Measurements from ENCODE around the gene GPX4. TPM values are rescaled to one million over a fixed set of nuclear protein-coding genes. Genes with fewer than 3 reads are reported as not detected.

Gene GPX4
- polyA plus RNA-seq, 3 donors = 459 to 508 (median 493) TPM

- H3K27me3 ChIP-seq (ENCODE audit: control insufficient read depth in 2 of 2, insufficient read depth in 2 of 2, low read length in 2 of 2) = no peaks in the 10 kb centered on the region
- H3K4me3 Mint-ChIP-seq = no peak overlapping the region
- H3K27ac ChIP-seq (ENCODE audit: low read depth in 1 of 2, low read length in 2 of 2) = no peak overlapping the region
- intact Hi-C loops (cut with micrococcal nuclease) = loop anchor here in 1 of 2 donors (10.0 kb wide), 2 partner anchors 83 to 137 kb away; partner anchors contain the start of genes ATP5F1D, CNN2, MIDN and RNU6-2
- peaks cover 23% of the 10 kb centered on the region for H3K79me2 ChIP-seq (ENCODE audit: insufficient read depth, low read length)
- H3K9me3 Mint-ChIP-seq = no peaks in the 10 kb centered on the region
- H4K20me1 ChIP-seq (ENCODE audit: insufficient read depth, low read length) = peaks cover 77% of the 10 kb centered on the region
- H2AFZ ChIP-seq (ENCODE audit: insufficient read depth, low read depth, low read length, poor library complexity, severe bottlenecking) = no peak overlapping the region
- H3K27ac Mint-ChIP-seq = no peak overlapping the region
- no peak overlapping the region for H3K4me3 ChIP-seq (replicated peaks in 1 of 3; ENCODE audit: low read depth in 2 of 3, low read length in 3 of 3)
- H3K36me3 Mint-ChIP-seq = peaks cover 14 to 45% of the 10 kb centered on the region in 2 donors
- no peaks in the 10 kb centered on the region for H3K9me3 ChIP-seq (replicated peaks in 1 of 2; ENCODE audit: control insufficient read depth in 1 of 2, insufficient read depth in 1 of 2, low read length in 2 of 2)
- no peak for TF ChIP-seq CTCF (IDR thresholded peaks at IDR 0.05)
- no peak overlapping the region for H3K9ac ChIP-seq (ENCODE audit: insufficient read depth, low read length, poor library complexity, severe bottlenecking)
- peaks cover 22% of the 10 kb centered on the region for H3K4me1 Mint-ChIP-seq
- H3K4me2 ChIP-seq (replicated peaks; ENCODE audit: extremely low read depth, low read length, poor library complexity, severe bottlenecking) = no peak overlapping the region
- H3K36me3 ChIP-seq (replicated peaks in 1 of 2; ENCODE audit: control insufficient read depth in 1 of 2, insufficient read depth in 2 of 2, low read length in 2 of 2) = peaks cover 47 to 62% of the 10 kb centered on the region in 2 donors
- H3K27me3 Mint-ChIP-seq (ENCODE audit: low read depth in 3 of 3) = no peaks in the 10 kb centered on the region
- peaks cover 32 to 41% of the 10 kb centered on the region in 2 donors for H3K4me1 ChIP-seq (ENCODE audit: control insufficient read depth in 1 of 2, insufficient read depth in 2 of 2, low read length in 2 of 2)
- no peak for DNase-seq
- 99% methylated on average over 20 of the region's 25 CpGs for WGBS (ENCODE audit: insufficient coverage)
Measured at GRCh38 chr19:1107661-1108261, 4.0 kb downstream of the GPX4 start.

GRCh38 chr19:1108291-1109031 lies 4.7 kb downstream of the GPX4 start:
- TF ChIP-seq CTCF (IDR thresholded peaks at IDR 0.05) = no peak
- Mint-ChIP-seq H3K36me3 (peaks cover 15 to 48% of the 10 kb centered on the region in 2 donors), H3K4me3 (no peak overlapping the region), H3K27me3 (ENCODE audit: low read depth in 3 of 3) (no peaks in the 10 kb centered on the region), H3K27ac (no peak overlapping the region), H3K4me1 (peaks cover 17% of the 10 kb centered on the region), H3K9me3 (no peaks in the 10 kb centered on the region)
- peaks cover 26 to 39% of the 10 kb centered on the region in 2 donors for H3K4me1 ChIP-seq (ENCODE audit: control insufficient read depth in 1 of 2, insufficient read depth in 2 of 2, low read length in 2 of 2)
- H3K4me2 ChIP-seq (replicated peaks; ENCODE audit: extremely low read depth, low read length, poor library complexity, severe bottlenecking) = no peak overlapping the region
- no peak overlapping the region for H3K4me3 ChIP-seq (replicated peaks in 1 of 3; ENCODE audit: low read depth in 2 of 3, low read length in 3 of 3)
- peaks cover 17% of the 10 kb centered on the region for H3K79me2 ChIP-seq (ENCODE audit: insufficient read depth, low read length)
- intact Hi-C loops (cut with micrococcal nuclease) = loop anchor here in 1 of 2 donors (10.0 kb wide), 2 partner anchors 84 to 136 kb away; partner anchors contain the start of genes ATP5F1D, CNN2, MIDN and RNU6-2
- no peak overlapping the region for H3K27ac ChIP-seq (ENCODE audit: low read depth in 1 of 2, low read length in 2 of 2)
- WGBS (ENCODE audit: insufficient coverage) = 95% methylated on average over 80 of the region's 89 CpGs
- no peaks in the 10 kb centered on the region for H3K9me3 ChIP-seq (replicated peaks in 1 of 2; ENCODE audit: control insufficient read depth in 1 of 2, insufficient read depth in 1 of 2, low read length in 2 of 2)
- H4K20me1 ChIP-seq (ENCODE audit: insufficient read depth, low read length) = peaks cover 84% of the 10 kb centered on the region
- no peaks in the 10 kb centered on the region for H3K27me3 ChIP-seq (ENCODE audit: control insufficient read depth in 2 of 2, insufficient read depth in 2 of 2, low read length in 2 of 2)
- H3K9ac ChIP-seq (ENCODE audit: insufficient read depth, low read length, poor library complexity, severe bottlenecking) = no peak overlapping the region
- DNase-seq = no peak
- H2AFZ ChIP-seq (ENCODE audit: insufficient read depth, low read depth, low read length, poor library complexity, severe bottlenecking) = no peak overlapping the region
- H3K36me3 ChIP-seq (replicated peaks in 1 of 2; ENCODE audit: control insufficient read depth in 1 of 2, insufficient read depth in 2 of 2, low read length in 2 of 2) = peaks cover 50 to 65% of the 10 kb centered on the region in 2 donors

Measured in CD14-positive monocyte (primary cell).